ENCODE results near the gene MBNL1.

DNA sequence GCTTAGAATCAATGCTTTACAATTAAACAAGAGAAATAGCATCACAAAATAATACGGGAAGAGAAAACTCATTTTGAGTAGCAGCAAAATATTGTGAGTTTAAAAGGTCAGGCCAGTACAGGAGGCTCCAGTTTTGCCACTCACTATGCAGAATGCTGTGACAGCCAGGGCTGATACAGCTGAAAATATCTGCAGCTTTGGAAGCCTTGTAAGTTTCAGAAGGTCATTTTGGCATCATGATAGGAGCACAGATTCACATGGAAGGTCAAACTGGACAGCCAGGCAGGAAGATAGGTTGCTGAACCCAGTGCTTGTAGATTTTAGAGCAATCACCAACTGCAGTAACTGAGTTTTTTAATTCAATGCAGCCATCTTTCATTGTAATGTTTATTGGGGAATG lies 14.1 kb downstream of the MBNL1 start:
- TF ChIP-seq ZXDB (tag by site-specific recombination; IDR thresholded peaks at IDR 0.05) (no peak), ZNF274 (IDR thresholded peaks at IDR 0.05; ENCODE audit: low read length) (no peak), ZNF274 (tag by site-specific recombination; IDR thresholded peaks at IDR 0.05; ENCODE audit: borderline replicate concordance) (no peak), YY1 (tag by site-specific recombination; IDR thresholded peaks at IDR 0.05) (no peak), ZNF184 (tag by site-specific recombination; IDR thresholded peaks at IDR 0.05) (no peak)
- TF ChIP-seq, protein P1, sequence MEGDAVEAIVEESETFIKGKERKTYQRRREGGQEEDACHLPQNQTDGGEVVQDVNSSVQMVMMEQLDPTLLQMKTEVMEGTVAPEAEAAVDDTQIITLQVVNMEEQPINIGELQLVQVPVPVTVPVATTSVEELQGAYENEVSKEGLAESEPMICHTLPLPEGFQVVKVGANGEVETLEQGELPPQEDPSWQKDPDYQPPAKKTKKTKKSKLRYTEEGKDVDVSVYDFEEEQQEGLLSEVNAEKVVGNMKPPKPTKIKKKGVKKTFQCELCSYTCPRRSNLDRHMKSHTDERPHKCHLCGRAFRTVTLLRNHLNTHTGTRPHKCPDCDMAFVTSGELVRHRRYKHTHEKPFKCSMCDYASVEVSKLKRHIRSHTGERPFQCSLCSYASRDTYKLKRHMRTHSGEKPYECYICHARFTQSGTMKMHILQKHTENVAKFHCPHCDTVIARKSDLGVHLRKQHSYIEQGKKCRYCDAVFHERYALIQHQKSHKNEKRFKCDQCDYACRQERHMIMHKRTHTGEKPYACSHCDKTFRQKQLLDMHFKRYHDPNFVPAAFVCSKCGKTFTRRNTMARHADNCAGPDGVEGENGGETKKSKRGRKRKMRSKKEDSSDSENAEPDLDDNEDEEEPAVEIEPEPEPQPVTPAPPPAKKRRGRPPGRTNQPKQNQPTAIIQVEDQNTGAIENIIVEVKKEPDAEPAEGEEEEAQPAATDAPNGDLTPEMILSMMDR (tag by site-specific recombination; IDR thresholded peaks at IDR 0.05) = no peak
- TF ChIP-seq, protein P2, sequence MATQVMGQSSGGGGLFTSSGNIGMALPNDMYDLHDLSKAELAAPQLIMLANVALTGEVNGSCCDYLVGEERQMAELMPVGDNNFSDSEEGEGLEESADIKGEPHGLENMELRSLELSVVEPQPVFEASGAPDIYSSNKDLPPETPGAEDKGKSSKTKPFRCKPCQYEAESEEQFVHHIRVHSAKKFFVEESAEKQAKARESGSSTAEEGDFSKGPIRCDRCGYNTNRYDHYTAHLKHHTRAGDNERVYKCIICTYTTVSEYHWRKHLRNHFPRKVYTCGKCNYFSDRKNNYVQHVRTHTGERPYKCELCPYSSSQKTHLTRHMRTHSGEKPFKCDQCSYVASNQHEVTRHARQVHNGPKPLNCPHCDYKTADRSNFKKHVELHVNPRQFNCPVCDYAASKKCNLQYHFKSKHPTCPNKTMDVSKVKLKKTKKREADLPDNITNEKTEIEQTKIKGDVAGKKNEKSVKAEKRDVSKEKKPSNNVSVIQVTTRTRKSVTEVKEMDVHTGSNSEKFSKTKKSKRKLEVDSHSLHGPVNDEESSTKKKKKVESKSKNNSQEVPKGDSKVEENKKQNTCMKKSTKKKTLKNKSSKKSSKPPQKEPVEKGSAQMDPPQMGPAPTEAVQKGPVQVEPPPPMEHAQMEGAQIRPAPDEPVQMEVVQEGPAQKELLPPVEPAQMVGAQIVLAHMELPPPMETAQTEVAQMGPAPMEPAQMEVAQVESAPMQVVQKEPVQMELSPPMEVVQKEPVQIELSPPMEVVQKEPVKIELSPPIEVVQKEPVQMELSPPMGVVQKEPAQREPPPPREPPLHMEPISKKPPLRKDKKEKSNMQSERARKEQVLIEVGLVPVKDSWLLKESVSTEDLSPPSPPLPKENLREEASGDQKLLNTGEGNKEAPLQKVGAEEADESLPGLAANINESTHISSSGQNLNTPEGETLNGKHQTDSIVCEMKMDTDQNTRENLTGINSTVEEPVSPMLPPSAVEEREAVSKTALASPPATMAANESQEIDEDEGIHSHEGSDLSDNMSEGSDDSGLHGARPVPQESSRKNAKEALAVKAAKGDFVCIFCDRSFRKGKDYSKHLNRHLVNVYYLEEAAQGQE (tag by site-specific recombination; IDR thresholded peaks at IDR 0.05) = no peak
- TF ChIP-seq, protein P3, sequence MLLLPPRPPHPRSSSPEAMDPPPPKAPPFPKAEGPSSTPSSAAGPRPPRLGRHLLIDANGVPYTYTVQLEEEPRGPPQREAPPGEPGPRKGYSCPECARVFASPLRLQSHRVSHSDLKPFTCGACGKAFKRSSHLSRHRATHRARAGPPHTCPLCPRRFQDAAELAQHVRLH (tag by site-specific recombination; IDR thresholded peaks at IDR 0.05) = no peak
- TF ChIP-seq, protein P4, sequence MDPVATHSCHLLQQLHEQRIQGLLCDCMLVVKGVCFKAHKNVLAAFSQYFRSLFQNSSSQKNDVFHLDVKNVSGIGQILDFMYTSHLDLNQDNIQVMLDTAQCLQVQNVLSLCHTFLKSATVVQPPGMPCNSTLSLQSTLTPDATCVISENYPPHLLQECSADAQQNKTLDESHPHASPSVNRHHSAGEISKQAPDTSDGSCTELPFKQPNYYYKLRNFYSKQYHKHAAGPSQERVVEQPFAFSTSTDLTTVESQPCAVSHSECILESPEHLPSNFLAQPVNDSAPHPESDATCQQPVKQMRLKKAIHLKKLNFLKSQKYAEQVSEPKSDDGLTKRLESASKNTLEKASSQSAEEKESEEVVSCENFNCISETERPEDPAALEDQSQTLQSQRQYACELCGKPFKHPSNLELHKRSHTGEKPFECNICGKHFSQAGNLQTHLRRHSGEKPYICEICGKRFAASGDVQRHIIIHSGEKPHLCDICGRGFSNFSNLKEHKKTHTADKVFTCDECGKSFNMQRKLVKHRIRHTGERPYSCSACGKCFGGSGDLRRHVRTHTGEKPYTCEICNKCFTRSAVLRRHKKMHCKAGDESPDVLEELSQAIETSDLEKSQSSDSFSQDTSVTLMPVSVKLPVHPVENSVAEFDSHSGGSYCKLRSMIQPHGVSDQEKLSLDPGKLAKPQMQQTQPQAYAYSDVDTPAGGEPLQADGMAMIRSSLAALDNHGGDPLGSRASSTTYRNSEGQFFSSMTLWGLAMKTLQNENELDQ (tag by site-specific recombination; IDR thresholded peaks at IDR 0.05; ENCODE audit: low read depth) = no peak
- TF ChIP-seq, protein P5, sequence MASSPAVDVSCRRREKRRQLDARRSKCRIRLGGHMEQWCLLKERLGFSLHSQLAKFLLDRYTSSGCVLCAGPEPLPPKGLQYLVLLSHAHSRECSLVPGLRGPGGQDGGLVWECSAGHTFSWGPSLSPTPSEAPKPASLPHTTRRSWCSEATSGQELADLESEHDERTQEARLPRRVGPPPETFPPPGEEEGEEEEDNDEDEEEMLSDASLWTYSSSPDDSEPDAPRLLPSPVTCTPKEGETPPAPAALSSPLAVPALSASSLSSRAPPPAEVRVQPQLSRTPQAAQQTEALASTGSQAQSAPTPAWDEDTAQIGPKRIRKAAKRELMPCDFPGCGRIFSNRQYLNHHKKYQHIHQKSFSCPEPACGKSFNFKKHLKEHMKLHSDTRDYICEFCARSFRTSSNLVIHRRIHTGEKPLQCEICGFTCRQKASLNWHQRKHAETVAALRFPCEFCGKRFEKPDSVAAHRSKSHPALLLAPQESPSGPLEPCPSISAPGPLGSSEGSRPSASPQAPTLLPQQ (tag by site-specific recombination; IDR thresholded peaks at IDR 0.05) = no peak

Measured in HEK293 (cell line).